ENCODE data around the gene ICA1L.

DNA sequence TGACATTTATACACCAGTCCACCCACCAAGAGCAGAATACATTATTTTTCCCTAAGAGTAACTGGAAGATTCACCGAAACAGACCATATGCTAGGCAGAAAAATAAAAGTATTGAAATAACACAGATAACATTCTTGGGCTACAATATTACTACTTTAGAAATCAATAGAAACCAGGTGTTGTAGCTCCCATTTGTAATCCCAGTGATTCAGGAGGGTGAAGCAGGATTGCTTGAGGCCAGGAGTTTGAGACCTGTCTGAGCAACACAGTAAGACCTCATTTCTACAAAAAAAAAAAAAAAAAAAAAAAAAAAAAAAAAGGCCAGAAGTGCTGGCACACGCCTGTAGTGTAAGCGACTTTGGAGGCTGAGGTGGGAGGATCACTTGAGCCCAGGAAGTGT lies 9.6 kb downstream of the ICA1L start:
- TF ChIP-seq, protein P1, sequence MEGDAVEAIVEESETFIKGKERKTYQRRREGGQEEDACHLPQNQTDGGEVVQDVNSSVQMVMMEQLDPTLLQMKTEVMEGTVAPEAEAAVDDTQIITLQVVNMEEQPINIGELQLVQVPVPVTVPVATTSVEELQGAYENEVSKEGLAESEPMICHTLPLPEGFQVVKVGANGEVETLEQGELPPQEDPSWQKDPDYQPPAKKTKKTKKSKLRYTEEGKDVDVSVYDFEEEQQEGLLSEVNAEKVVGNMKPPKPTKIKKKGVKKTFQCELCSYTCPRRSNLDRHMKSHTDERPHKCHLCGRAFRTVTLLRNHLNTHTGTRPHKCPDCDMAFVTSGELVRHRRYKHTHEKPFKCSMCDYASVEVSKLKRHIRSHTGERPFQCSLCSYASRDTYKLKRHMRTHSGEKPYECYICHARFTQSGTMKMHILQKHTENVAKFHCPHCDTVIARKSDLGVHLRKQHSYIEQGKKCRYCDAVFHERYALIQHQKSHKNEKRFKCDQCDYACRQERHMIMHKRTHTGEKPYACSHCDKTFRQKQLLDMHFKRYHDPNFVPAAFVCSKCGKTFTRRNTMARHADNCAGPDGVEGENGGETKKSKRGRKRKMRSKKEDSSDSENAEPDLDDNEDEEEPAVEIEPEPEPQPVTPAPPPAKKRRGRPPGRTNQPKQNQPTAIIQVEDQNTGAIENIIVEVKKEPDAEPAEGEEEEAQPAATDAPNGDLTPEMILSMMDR (IDR thresholded peaks at IDR 0.05; ENCODE audit: insufficient read depth, low read depth, low read length): no peak
- no peak for TF ChIP-seq EZH2 (IDR thresholded peaks at IDR 0.05; ENCODE audit: insufficient read depth, low read length)

Measured in astrocyte (in vitro differentiated cells and primary cell).